ENCODE results near the gene HEPHL1. TPM values are rescaled to one million over a fixed set of nuclear protein-coding genes. Genes with fewer than 3 reads are reported as not detected.
"Not testable (repeated sequence)": the region's sequence is repeated elsewhere in the genome, so short reads cannot be mapped to it uniquely, and the experiment has no call there.

HEPHL1 gene
- total RNA-seq, 1 experiment from 2014 or later: not detected

- TF ChIP-seq ZBTB33 (IDR thresholded peaks at IDR 0.05; ENCODE audit: extremely low read depth, insufficient replicate concordance, low read length) (no peak), MAX (IDR thresholded peaks at IDR 0.05) (no peak)
Measured at GRCh38 chr11:94117871-94118270, 96.7 kb downstream of the HEPHL1 start (continued).

GRCh38 chr11:94119676-94120075 lies 98.5 kb downstream of the HEPHL1 start:
- intact Hi-C loops (cut with micrococcal nuclease); H3K4me2 ChIP-seq (ENCODE audit: low read length); H3K9me3 ChIP-seq (ENCODE audit: control insufficient read depth in 1 of 2, insufficient read depth in 1 of 2, low read depth in 1 of 2, low read length in 2 of 2); ATAC-seq; H3K9me2 ChIP-seq (ENCODE audit: insufficient read depth); H2AFZ ChIP-seq (ENCODE audit: low read depth, low read length, poor library complexity, severe bottlenecking); H3K4me3 ChIP-seq (replicated peaks in 1 of 2; ENCODE audit: low read depth in 1 of 2, low read length in 2 of 2); DNase-seq (ENCODE audit: low read depth, low spot score); POLR2A ChIA-PET; H3K9ac ChIP-seq (ENCODE audit: low read length); CTCF ChIA-PET; H3K27me3 ChIP-seq (ENCODE audit: insufficient read depth, low read length); H3K79me2 ChIP-seq (ENCODE audit: insufficient read depth, low read length); H3K27ac ChIP-seq (ENCODE audit: low read depth, low read length); H4K20me1 ChIP-seq (ENCODE audit: insufficient read depth); BruUV-seq (replicated peaks); H3K4me1 ChIP-seq (ENCODE audit: control insufficient read depth in 1 of 2, insufficient read depth in 2 of 2, low read length in 2 of 2); H3K36me3 ChIP-seq (ENCODE audit: control insufficient read depth in 1 of 2, insufficient read depth in 2 of 2, low read length in 2 of 2); RAD21 ChIA-PET (ENCODE audit: low non-redundant PET in 1 of 2, low total read pairs in 2 of 2, uncharacterized antibody in 2 of 2, unreplicated experiment in 2 of 2): not testable (repeated sequence)

- H3K4me3 ChIP-seq (replicated peaks in 1 of 2; ENCODE audit: low read depth in 1 of 2, low read length in 2 of 2); H3K27me3 ChIP-seq (ENCODE audit: insufficient read depth, low read length); H2AFZ ChIP-seq (ENCODE audit: low read depth, low read length, poor library complexity, severe bottlenecking); ATAC-seq; H3K27ac ChIP-seq (ENCODE audit: low read depth, low read length); H3K4me2 ChIP-seq (ENCODE audit: low read length); H3K36me3 ChIP-seq (ENCODE audit: control insufficient read depth in 1 of 2, insufficient read depth in 2 of 2, low read length in 2 of 2); RAD21 ChIA-PET (ENCODE audit: low non-redundant PET in 1 of 2, low total read pairs in 2 of 2, uncharacterized antibody in 2 of 2, unreplicated experiment in 2 of 2); H3K79me2 ChIP-seq (ENCODE audit: insufficient read depth, low read length); H3K9me3 ChIP-seq (ENCODE audit: control insufficient read depth in 1 of 2, insufficient read depth in 1 of 2, low read depth in 1 of 2, low read length in 2 of 2); BruUV-seq (replicated peaks); H3K4me1 ChIP-seq (ENCODE audit: control insufficient read depth in 1 of 2, insufficient read depth in 2 of 2, low read length in 2 of 2); POLR2A ChIA-PET; H3K9ac ChIP-seq (ENCODE audit: low read length); CTCF ChIA-PET; H4K20me1 ChIP-seq (ENCODE audit: insufficient read depth); H3K9me2 ChIP-seq (ENCODE audit: insufficient read depth); DNase-seq (ENCODE audit: low read depth, low spot score); intact Hi-C loops (cut with micrococcal nuclease): not testable (repeated sequence)
Measured at GRCh38 chr11:94120516-94120915, 99.4 kb downstream of the HEPHL1 start.

Data from HCT116 (cell line).